GM23338 (cell line): Measurements from ENCODE around the gene POLR3E. TPM values are rescaled to one million over a fixed set of nuclear protein-coding genes. Genes with fewer than 3 reads are reported as not detected.

Source experiments
- ATAC-seq: fragments of 200-7000 bp; cut with Tn5 transposase; 3 replicates; pipeline ENCODE4 v1.9.1; 2020
- DNase-seq: peaks from one replicate; pipeline ENCODE4 v3.0.0-alpha.2; 2015; ENCODE audit warnings: low spot score
- H2AFZ ChIP-seq: fragments of 200-600 bp; sonication (generic); 2 replicates; pipeline ENCODE4 v1.8.0; 2016; ENCODE audit warnings: antibody characterized with exemption, mild to moderate bottlenecking, moderate library complexity
- H3F3A ChIP-seq: fragments of 200-600 bp; sonication (generic); replicated peaks from 2 replicates; pipeline ENCODE4 v1.8.0; 2017; ENCODE audit warnings: antibody characterized with exemption, mixed run types, low read depth
- H3K27ac ChIP-seq: fragments of 200-600 bp; sonication (generic); 2 replicates; pipeline ENCODE4 v1.6.1; 2016; ENCODE audit warnings: low read depth
- H3K27me3 ChIP-seq: fragments of 200-600 bp; sonication (generic); 2 replicates; pipeline ENCODE4 v1.8.0; 2016; ENCODE audit warnings: mild to moderate bottlenecking, mixed run types, moderate library complexity; ENCODE audit not compliant: insufficient read depth
- H3K36me3 ChIP-seq: fragments of 200-600 bp; sonication (generic); 2 replicates; pipeline ENCODE4 v1.8.0; 2016; ENCODE audit warnings: mild to moderate bottlenecking; ENCODE audit not compliant: insufficient read depth
- H3K4me1 ChIP-seq: fragments of 200-600 bp; sonication (generic); 2 replicates; pipeline ENCODE4 v1.8.0; 2016; ENCODE audit warnings: mild to moderate bottlenecking, moderate library complexity; ENCODE audit not compliant: insufficient read depth
- H3K4me2 ChIP-seq: fragments of 200-600 bp; sonication (generic); 2 replicates; pipeline ENCODE4 v1.7.1; 2017; ENCODE audit warnings: mixed run types
- H3K4me3 ChIP-seq: fragments of 200-600 bp; sonication (generic); 2 replicates; pipeline ENCODE4 v1.6.1; 2016; ENCODE audit warnings: mixed run types
- H3K79me2 ChIP-seq: fragments of 200-600 bp; sonication (generic); replicated peaks from 2 replicates; pipeline ENCODE4 v1.8.0; 2017; ENCODE audit warnings: mild to moderate bottlenecking; ENCODE audit not compliant: insufficient read depth
- H3K9me2 ChIP-seq: fragments of 200-600 bp; sonication (generic); 2 replicates; pipeline ENCODE4 v1.8.0; 2017; ENCODE audit not compliant: insufficient read depth
- H4K20me1 ChIP-seq: fragments of 200-600 bp; sonication (generic); replicated peaks from 2 replicates; pipeline ENCODE4 v1.8.0; 2017; ENCODE audit warnings: mild to moderate bottlenecking; ENCODE audit not compliant: insufficient read depth
- H3K27ac Mint-ChIP-seq: 2 replicates; pipeline ENCODE4 v1.8.0; 2020; ENCODE audit warnings: inconsistent platforms, mild to moderate bottlenecking, moderate library complexity, mixed read lengths
- H3K27me3 Mint-ChIP-seq: 3 replicates; pipeline ENCODE4 v1.8.0; 2022; ENCODE audit warnings: low read depth, mild to moderate bottlenecking, moderate library complexity, mixed read lengths, inconsistent platforms; ENCODE audit not compliant: insufficient read depth, poor library complexity
- H3K36me3 Mint-ChIP-seq: 3 replicates; pipeline ENCODE4 v1.8.0; 2021; ENCODE audit warnings: low read depth, mild to moderate bottlenecking, inconsistent platforms, moderate library complexity, mixed read lengths
- H3K4me1 Mint-ChIP-seq: 3 replicates; pipeline ENCODE4 v1.8.0; 2020; ENCODE audit warnings: mild to moderate bottlenecking, inconsistent platforms, mixed read lengths
- H3K4me3 Mint-ChIP-seq: 3 replicates; pipeline ENCODE4 v1.8.0; 2021; ENCODE audit warnings: moderate library complexity, mild to moderate bottlenecking, inconsistent platforms, mixed read lengths
- H3K9me3 Mint-ChIP-seq: 3 replicates; pipeline ENCODE4 v1.8.0; 2020; ENCODE audit warnings: moderate library complexity, mild to moderate bottlenecking, inconsistent platforms, mixed read lengths
- CREB1 ChIP-seq: fragments of 250-450 bp; sonication (Bioruptor Pico); IDR thresholded peaks from 2 replicates; pipeline ENCODE4 v1.5.0; 2020; ENCODE audit warnings: low read depth, mild to moderate bottlenecking, moderate library complexity
- EZH2phosphoT487 ChIP-seq: fragments of 200-600 bp; sonication (generic); IDR thresholded peaks from one replicate; pipeline ENCODE4 v1.8.1; 2018; ENCODE audit warnings: antibody characterized with exemption; ENCODE audit not compliant: unreplicated experiment
- JUNB ChIP-seq: IDR thresholded peaks from one replicate; pipeline ENCODE4 v1.6.1; 2016; ENCODE audit warnings: antibody characterized with exemption; ENCODE audit not compliant: unreplicated experiment
- NANOG ChIP-seq: IDR thresholded peaks from 2 replicates; pipeline ENCODE4 v1.6.1; 2016; ENCODE audit warnings: antibody characterized with exemption, borderline replicate concordance
- POLR2AphosphoS5 ChIP-seq: IDR thresholded peaks from 2 replicates; pipeline ENCODE4 v1.6.1; 2016; ENCODE audit warnings: antibody characterized with exemption, low read depth
- STAT1 ChIP-seq: IDR thresholded peaks from one replicate; pipeline ENCODE4 v1.6.1; 2016; ENCODE audit warnings: antibody characterized with exemption; ENCODE audit not compliant: unreplicated experiment
- ZNF114 ChIP-seq: fragments of 250-450 bp; sonication (Bioruptor Pico); IDR thresholded peaks from 2 replicates; pipeline ENCODE4 v1.5.0; 2020; ENCODE audit warnings: mild to moderate bottlenecking, moderate library complexity
- ZNF331 ChIP-seq: fragments of 250-450 bp; sonication (Bioruptor Pico); IDR thresholded peaks from 2 replicates; pipeline ENCODE4 v1.5.0; 2020; ENCODE audit warnings: low read depth, mild to moderate bottlenecking, moderate library complexity
- polyA plus RNA-seq: library from polyadenylated mRNA; unstranded; fragments of >200 nt; fragmentation: Nextera tagmentation; extraction: Ambion mirVana; gene quantifications from 2 replicates; pipeline ENCODE4 v1.2.1, GENCODE V29; 2016
- total RNA-seq: library from RNA; depleted of rRNA; stranded (reverse); fragments of >200 nt; shearing (Covaris generic); gene quantifications from 2 replicates; pipeline ENCODE4 v1.2.3, GENCODE V29; 2014
- TF ChIP-seq, protein P1 (sequence below), 2 experiments: fragments of 200-600 bp in 1 of 2; sonication (generic) in 1 of 2; conservative IDR thresholded peaks; 2 replicates each; pipeline versions ENCODE4 v1.5.1 to v1.6.1; 2016 to 2017; ENCODE audit warnings: antibody characterized with exemption in 2 of 2, low read depth in 2 of 2, mild to moderate bottlenecking in 2 of 2, moderate library complexity in 1 of 2
- TF ChIP-seq, protein P2 (sequence below): IDR thresholded peaks from one replicate; pipeline ENCODE4 v1.6.1; 2018; ENCODE audit warnings: antibody characterized with exemption; ENCODE audit not compliant: unreplicated experiment
- TF ChIP-seq, protein P3 (sequence below): IDR thresholded peaks from 2 replicates; pipeline ENCODE4 v1.6.1; 2016; ENCODE audit warnings: antibody characterized with exemption
- TF ChIP-seq, protein P4 (sequence below): fragments of 250-450 bp; sonication (Bioruptor Pico); IDR thresholded peaks from 2 replicates; pipeline ENCODE4 v1.5.0; 2020; ENCODE audit warnings: mild to moderate bottlenecking, moderate library complexity

The POLR3E gene
- total and polyA plus RNA-seq, 2 experiments from 2014 or later, result 62.7 to 141 TPM

DNA sequence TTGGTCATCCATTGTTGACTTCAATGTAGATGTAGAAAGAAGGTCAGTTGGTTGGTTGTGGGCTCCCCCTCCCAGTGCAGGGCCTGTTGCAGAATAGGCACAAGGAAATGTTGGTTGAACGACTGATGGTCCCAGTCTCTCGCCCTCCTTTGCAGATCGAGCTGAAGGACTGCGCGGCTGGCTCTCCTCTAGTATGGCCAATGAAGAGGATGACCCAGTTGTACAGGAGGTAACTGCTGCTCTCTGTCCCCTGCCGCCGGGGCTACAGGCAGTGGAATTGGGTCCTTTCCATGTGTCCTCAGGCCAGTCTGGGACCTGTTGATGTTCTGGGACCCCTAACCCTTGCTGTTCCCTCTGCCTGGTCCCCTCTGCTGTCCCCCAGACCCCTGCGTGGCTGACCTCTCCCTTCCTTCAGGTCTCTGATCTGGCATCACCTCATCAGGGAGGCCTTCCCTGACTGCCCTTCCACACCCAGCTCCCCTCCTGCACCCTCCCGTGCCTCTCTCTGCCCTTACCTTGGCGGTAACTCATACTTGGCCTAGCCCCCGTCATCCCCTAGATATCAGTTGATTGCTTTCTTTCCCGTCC, 5.7 kb downstream of the POLR3E start (continued):
- TF ChIP-seq JUNB, result no peak
- no peak for TF ChIP-seq ZNF331 (CRISPR knock-in tag)
- TF ChIP-seq NANOG, result no peak
- no peak for TF ChIP-seq ZNF114 (CRISPR knock-in tag)
- TF ChIP-seq STAT1, result no peak

DNA sequence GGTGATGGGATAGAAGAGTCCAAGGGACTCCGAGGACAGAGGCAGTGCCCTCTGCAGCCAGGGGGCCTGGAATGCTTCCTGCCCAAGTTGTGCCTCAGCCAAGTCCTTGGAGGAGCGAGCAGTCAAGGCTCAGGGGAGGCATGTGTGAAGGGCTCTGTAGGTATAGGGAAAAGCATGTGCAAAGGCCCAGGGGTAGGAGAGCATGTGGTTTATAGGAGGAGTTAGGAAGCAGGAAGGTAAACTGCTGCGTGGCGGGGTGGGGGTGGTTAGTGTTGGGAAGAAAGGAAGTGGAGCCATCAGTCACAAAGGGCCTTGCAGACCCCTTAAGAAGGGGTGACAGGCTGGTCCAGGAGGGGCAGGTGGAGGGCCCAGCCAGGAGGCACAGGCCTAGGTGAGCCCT, 7.2 kb downstream of the POLR3E start:
- no peak overlapping the region for H3K4me3 ChIP-seq
- no peaks in the 10 kb centered on the region for H3K27me3 ChIP-seq
- Mint-ChIP-seq H3K4me3 (no peak overlapping the region), H3K27me3 (peaks cover 10% of the 10 kb centered on the region), H3K27ac (no peak overlapping the region), H3K4me1 (peaks cover 10% of the 10 kb centered on the region; the same call in 2 of the 3 replicates), H3K36me3 (peaks cover 60% of the 10 kb centered on the region), H3K9me3 (no peaks in the 10 kb centered on the region; the same call in 2 of the 3 replicates)
- H3F3A ChIP-seq, result peaks cover 15% of the 10 kb centered on the region
- no peak overlapping the region for H3K4me2 ChIP-seq
- H3K27ac ChIP-seq, result no peak overlapping the region
- H3K9me2 ChIP-seq, result no peaks in the 10 kb centered on the region
- H3K36me3 ChIP-seq, result peaks cover 4% of the 10 kb centered on the region; the same call in 1 of the 2 replicates
- no peak overlapping the region for H2AFZ ChIP-seq
- H3K79me2 ChIP-seq, result peaks cover 74% of the 10 kb centered on the region
- ATAC-seq (no peak), DNase-seq (no peak)
- H3K4me1 ChIP-seq, result 0 out of 2 replicates have a peak, but pooled peaks cover 3% of the 10 kb centered on the region
- peaks cover 34% of the 10 kb centered on the region for H4K20me1 ChIP-seq
- TF ChIP-seq CREB1 (CRISPR knock-in tag) (no peak), POLR2AphosphoS5 (no peak), ZNF331 (CRISPR knock-in tag) (no peak), JUNB (no peak), NANOG (no peak), ZNF114 (CRISPR knock-in tag) (no peak), EZH2phosphoT487 (no peak)
- TF ChIP-seq, protein P1, sequence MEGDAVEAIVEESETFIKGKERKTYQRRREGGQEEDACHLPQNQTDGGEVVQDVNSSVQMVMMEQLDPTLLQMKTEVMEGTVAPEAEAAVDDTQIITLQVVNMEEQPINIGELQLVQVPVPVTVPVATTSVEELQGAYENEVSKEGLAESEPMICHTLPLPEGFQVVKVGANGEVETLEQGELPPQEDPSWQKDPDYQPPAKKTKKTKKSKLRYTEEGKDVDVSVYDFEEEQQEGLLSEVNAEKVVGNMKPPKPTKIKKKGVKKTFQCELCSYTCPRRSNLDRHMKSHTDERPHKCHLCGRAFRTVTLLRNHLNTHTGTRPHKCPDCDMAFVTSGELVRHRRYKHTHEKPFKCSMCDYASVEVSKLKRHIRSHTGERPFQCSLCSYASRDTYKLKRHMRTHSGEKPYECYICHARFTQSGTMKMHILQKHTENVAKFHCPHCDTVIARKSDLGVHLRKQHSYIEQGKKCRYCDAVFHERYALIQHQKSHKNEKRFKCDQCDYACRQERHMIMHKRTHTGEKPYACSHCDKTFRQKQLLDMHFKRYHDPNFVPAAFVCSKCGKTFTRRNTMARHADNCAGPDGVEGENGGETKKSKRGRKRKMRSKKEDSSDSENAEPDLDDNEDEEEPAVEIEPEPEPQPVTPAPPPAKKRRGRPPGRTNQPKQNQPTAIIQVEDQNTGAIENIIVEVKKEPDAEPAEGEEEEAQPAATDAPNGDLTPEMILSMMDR (conservative IDR thresholded peaks at IDR 0.05; ENCODE audit: low read depth in 2 of 2), result no peak
- TF ChIP-seq, protein P2, sequence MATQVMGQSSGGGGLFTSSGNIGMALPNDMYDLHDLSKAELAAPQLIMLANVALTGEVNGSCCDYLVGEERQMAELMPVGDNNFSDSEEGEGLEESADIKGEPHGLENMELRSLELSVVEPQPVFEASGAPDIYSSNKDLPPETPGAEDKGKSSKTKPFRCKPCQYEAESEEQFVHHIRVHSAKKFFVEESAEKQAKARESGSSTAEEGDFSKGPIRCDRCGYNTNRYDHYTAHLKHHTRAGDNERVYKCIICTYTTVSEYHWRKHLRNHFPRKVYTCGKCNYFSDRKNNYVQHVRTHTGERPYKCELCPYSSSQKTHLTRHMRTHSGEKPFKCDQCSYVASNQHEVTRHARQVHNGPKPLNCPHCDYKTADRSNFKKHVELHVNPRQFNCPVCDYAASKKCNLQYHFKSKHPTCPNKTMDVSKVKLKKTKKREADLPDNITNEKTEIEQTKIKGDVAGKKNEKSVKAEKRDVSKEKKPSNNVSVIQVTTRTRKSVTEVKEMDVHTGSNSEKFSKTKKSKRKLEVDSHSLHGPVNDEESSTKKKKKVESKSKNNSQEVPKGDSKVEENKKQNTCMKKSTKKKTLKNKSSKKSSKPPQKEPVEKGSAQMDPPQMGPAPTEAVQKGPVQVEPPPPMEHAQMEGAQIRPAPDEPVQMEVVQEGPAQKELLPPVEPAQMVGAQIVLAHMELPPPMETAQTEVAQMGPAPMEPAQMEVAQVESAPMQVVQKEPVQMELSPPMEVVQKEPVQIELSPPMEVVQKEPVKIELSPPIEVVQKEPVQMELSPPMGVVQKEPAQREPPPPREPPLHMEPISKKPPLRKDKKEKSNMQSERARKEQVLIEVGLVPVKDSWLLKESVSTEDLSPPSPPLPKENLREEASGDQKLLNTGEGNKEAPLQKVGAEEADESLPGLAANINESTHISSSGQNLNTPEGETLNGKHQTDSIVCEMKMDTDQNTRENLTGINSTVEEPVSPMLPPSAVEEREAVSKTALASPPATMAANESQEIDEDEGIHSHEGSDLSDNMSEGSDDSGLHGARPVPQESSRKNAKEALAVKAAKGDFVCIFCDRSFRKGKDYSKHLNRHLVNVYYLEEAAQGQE, result no peak
- TF ChIP-seq, protein P3, sequence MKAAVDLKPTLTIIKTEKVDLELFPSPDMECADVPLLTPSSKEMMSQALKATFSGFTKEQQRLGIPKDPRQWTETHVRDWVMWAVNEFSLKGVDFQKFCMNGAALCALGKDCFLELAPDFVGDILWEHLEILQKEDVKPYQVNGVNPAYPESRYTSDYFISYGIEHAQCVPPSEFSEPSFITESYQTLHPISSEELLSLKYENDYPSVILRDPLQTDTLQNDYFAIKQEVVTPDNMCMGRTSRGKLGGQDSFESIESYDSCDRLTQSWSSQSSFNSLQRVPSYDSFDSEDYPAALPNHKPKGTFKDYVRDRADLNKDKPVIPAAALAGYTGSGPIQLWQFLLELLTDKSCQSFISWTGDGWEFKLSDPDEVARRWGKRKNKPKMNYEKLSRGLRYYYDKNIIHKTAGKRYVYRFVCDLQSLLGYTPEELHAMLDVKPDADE, result no peak
- TF ChIP-seq, protein P4, sequence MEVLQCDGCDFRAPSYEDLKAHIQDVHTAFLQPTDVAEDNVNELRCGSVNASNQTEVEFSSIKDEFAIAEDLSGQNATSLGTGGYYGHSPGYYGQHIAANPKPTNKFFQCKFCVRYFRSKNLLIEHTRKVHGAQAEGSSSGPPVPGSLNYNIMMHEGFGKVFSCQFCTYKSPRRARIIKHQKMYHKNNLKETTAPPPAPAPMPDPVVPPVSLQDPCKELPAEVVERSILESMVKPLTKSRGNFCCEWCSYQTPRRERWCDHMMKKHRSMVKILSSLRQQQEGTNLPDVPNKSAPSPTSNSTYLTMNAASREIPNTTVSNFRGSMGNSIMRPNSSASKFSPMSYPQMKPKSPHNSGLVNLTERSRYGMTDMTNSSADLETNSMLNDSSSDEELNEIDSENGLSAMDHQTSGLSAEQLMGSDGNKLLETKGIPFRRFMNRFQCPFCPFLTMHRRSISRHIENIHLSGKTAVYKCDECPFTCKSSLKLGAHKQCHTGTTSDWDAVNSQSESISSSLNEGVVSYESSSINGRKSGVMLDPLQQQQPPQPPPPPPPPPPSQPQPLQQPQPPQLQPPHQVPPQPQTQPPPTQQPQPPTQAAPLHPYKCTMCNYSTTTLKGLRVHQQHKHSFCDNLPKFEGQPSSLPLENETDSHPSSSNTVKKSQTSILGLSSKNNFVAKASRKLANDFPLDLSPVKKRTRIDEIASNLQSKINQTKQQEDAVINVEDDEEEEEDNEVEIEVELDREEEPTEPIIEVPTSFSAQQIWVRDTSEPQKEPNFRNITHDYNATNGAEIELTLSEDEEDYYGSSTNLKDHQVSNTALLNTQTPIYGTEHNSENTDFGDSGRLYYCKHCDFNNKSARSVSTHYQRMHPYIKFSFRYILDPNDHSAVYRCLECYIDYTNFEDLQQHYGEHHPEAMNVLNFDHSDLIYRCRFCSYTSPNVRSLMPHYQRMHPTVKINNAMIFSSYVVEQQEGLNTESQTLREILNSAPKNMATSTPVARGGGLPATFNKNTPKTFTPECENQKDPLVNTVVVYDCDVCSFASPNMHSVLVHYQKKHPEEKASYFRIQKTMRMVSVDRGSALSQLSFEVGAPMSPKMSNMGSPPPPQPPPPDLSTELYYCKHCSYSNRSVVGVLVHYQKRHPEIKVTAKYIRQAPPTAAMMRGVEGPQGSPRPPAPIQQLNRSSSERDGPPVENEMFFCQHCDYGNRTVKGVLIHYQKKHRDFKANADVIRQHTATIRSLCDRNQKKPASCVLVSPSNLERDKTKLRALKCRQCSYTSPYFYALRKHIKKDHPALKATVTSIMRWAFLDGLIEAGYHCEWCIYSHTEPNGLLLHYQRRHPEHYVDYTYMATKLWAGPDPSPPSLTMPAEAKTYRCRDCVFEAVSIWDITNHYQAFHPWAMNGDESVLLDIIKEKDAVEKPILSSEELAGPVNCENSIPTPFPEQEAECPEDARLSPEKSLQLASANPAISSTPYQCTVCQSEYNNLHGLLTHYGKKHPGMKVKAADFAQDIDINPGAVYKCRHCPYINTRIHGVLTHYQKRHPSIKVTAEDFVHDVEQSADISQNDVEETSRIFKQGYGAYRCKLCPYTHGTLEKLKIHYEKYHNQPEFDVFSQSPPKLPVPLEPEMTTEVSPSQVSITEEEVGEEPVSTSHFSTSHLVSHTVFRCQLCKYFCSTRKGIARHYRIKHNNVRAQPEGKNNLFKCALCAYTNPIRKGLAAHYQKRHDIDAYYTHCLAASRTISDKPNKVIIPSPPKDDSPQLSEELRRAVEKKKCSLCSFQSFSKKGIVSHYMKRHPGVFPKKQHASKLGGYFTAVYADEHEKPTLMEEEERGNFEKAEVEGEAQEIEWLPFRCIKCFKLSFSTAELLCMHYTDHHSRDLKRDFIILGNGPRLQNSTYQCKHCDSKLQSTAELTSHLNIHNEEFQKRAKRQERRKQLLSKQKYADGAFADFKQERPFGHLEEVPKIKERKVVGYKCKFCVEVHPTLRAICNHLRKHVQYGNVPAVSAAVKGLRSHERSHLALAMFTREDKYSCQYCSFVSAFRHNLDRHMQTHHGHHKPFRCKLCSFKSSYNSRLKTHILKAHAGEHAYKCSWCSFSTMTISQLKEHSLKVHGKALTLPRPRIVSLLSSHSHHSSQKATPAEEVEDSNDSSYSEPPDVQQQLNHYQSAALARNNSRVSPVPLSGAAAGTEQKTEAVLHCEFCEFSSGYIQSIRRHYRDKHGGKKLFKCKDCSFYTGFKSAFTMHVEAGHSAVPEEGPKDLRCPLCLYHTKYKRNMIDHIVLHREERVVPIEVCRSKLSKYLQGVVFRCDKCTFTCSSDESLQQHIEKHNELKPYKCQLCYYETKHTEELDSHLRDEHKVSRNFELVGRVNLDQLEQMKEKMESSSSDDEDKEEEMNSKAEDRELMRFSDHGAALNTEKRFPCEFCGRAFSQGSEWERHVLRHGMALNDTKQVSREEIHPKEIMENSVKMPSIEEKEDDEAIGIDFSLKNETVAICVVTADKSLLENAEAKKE (CRISPR knock-in tag), result no peak
